B cell (primary cell): ENCODE data around the gene GBA3. TPM values are rescaled to one million over a fixed set of nuclear protein-coding genes. Genes with fewer than 3 reads are reported as not detected.

Source experiments
- ATAC-seq: fragments of 200-7000 bp; cut with Tn5 transposase; one replicate; pipeline ENCODE4 v1.10.0; 2021; ENCODE audit warnings: low read depth, mild to moderate bottlenecking, moderate number of reproducible peaks, moderate library complexity
- CTCF ChIA-PET: fragments of 350-600 bp; sonication (Branson Sonifier 250); formaldehyde crosslinking; loops from one replicate; lab custom pipeline; 2021; ENCODE audit warnings: antibody characterized with exemption, inconsistent platforms; lab: Charles Lee
- POLR2A ChIA-PET: fragments of 350-600 bp; sonication (Branson Sonifier 250); formaldehyde crosslinking; loops from one replicate; lab custom pipeline; 2021; ENCODE audit warnings: antibody characterized with exemption; lab: Charles Lee
- DNase-seq: peaks from one replicate; pipeline ENCODE4 v3.0.0; 2013
- H2AFZ ChIP-seq: 2 replicates; pipeline ENCODE4 v1.6.1; 2012; ENCODE audit warnings: mild to moderate bottlenecking, low read depth, low read length; ENCODE audit not compliant: insufficient read depth, poor library complexity, severe bottlenecking
- H3K27ac ChIP-seq, 2 donors: 1 replicate in 1 of 2; 2 replicates in 1 of 2; pipeline ENCODE4 v1.5.1; 2012 to 2013; ENCODE audit warnings: low read length in 2 of 2, mild to moderate bottlenecking in 2 of 2, moderate library complexity in 1 of 2
- H3K27me3 ChIP-seq, 4 experiments: fragments of 200-600 bp in 1 of 4; sonication (generic) in 1 of 4; replicated peaks in 1 of 4; 1 replicate in 2 of 4; 2 replicates in 2 of 4; pipeline versions ENCODE4 v1.6.1 to v1.7.0; 2013 to 2016; ENCODE audit warnings: low read length in 3 of 4, mild to moderate bottlenecking in 2 of 4, mixed read lengths in 1 of 4, moderate library complexity in 1 of 4; ENCODE audit not compliant: insufficient read depth in 4 of 4, control insufficient read depth in 3 of 4; ENCODE audit errors: control extremely low read depth in 1 of 4
- H3K36me3 ChIP-seq, 2 experiments: replicated peaks in 1 of 2; 1 replicate in 1 of 2; 2 replicates in 1 of 2; pipeline versions ENCODE4 v1.6.1 to v1.7.1; 2013; ENCODE audit warnings: low read length in 1 of 2; ENCODE audit not compliant: insufficient read depth in 2 of 2, control insufficient read depth in 1 of 2; ENCODE audit errors: control extremely low read depth in 1 of 2, extremely low read depth in 1 of 2
- H3K4me1 ChIP-seq, 2 donors: fragments of 200-600 bp in 1 of 2; sonication (generic) in 1 of 2; 1 replicate in 1 of 2; 2 replicates in 1 of 2; pipeline versions ENCODE4 v1.5.1 to v1.6.1; 2013 to 2017; ENCODE audit warnings: low read length in 2 of 2; ENCODE audit not compliant: control insufficient read depth in 2 of 2, insufficient read depth in 2 of 2
- H3K4me2 ChIP-seq: replicated peaks from 2 replicates; pipeline ENCODE3; 2012; ENCODE audit warnings: mild to moderate bottlenecking, low read depth, low read length; ENCODE audit not compliant: poor library complexity, severe bottlenecking
- H3K4me3 ChIP-seq, 5 experiments: fragments of 200-600 bp in 1 of 5; sonication (generic) in 1 of 5; 1 replicate in 3 of 5; 2 replicates in 2 of 5; pipeline versions ENCODE4 v1.5.1 to v1.7.0; 2011 to 2016; ENCODE audit warnings: low read length in 4 of 5, mild to moderate bottlenecking in 4 of 5, low read depth in 2 of 5, control low read depth in 1 of 5, moderate library complexity in 1 of 5; ENCODE audit not compliant: insufficient read depth in 1 of 5; ENCODE audit errors: control extremely low read depth in 1 of 5, extremely low read depth in 1 of 5
- H3K79me2 ChIP-seq: fragments of 200-600 bp; sonication (generic); one replicate; pipeline ENCODE4 v1.6.0; 2016; ENCODE audit warnings: low read length; ENCODE audit not compliant: control insufficient read depth, insufficient read depth
- H3K9ac ChIP-seq: fragments of 200-600 bp; sonication (generic); 2 replicates; pipeline ENCODE4 v1.6.1; 2017; ENCODE audit warnings: mild to moderate bottlenecking, low read length, moderate library complexity
- H3K9me3 ChIP-seq, 3 donors: one replicate each; pipeline versions ENCODE4 v1.6.1 to v1.7.1; 2013; ENCODE audit warnings: low read length in 2 of 3; ENCODE audit not compliant: control insufficient read depth in 2 of 3, insufficient read depth in 1 of 3; ENCODE audit errors: control extremely low read depth in 1 of 3
- H4K20me1 ChIP-seq: 2 replicates; pipeline ENCODE4 v1.6.0; 2012; ENCODE audit warnings: mild to moderate bottlenecking, low read length; ENCODE audit not compliant: insufficient read depth, control insufficient read depth, poor library complexity, severe bottlenecking
- H3K27ac Mint-ChIP-seq: one replicate; pipeline ENCODE4 v1.8.0; 2021; ENCODE audit warnings: mixed read lengths
- H3K27me3 Mint-ChIP-seq: one replicate; pipeline ENCODE4 v1.8.0; 2021; ENCODE audit warnings: mixed read lengths
- H3K4me1 Mint-ChIP-seq: one replicate; pipeline ENCODE4 v1.8.0; 2021; ENCODE audit warnings: mixed read lengths
- H3K4me3 Mint-ChIP-seq: one replicate; pipeline ENCODE4 v1.8.0; 2021; ENCODE audit warnings: mixed read lengths
- H3K9me3 Mint-ChIP-seq: one replicate; pipeline ENCODE4 v1.8.0; 2022; ENCODE audit warnings: mixed read lengths; ENCODE audit not compliant: insufficient read depth
- CTCF ChIP-seq: fragments of 200-600 bp; IDR thresholded peaks from one replicate; pipeline ENCODE4 v1.8.0; 2022; ENCODE audit warnings: antibody characterized with exemption, mild to moderate bottlenecking
- EZH2 ChIP-seq: IDR thresholded peaks from 2 replicates; pipeline ENCODE4 v1.6.1; 2012; ENCODE audit warnings: borderline replicate concordance, low read depth, mild to moderate bottlenecking, moderate library complexity, low read length; ENCODE audit not compliant: insufficient read depth, poor library complexity, severe bottlenecking
- WGBS: methylation state at CpG from one replicate; pipeline ENCODE4 v1.1.5; 2013; ENCODE audit warnings: missing lambda C conversion rate; ENCODE audit not compliant: insufficient coverage; 5-methylcytosine and 5-hydroxymethylcytosine counted together
- intact Hi-C: fragments of 100-400 bp; cut with micrococcal nuclease; formaldehyde crosslinking; loops from one replicate; pipeline ENCODE4 v1.10.0; 2022
- polyA plus RNA-seq: library from polyadenylated mRNA; depleted of rRNA; stranded (reverse); fragments of >200 nt; gene quantifications from 2 replicates; pipeline ENCODE4 v1.2.3, GENCODE V29; 2012
- total RNA-seq, 2 donors: library from RNA; stranded (reverse); fragments of 120-200 nt in 1 of 2; gene quantifications; 1 replicate in 1 of 2; 2 replicates in 1 of 2; pipeline versions ENCODE4 v1.2.3 to v1.2.4, GENCODE V29; 2013 to 2022

The GBA3 gene
- total and polyA plus RNA-seq, 2 donors (not counting 1 experiment from before 2014, with no cell fraction given) = not detected

DNA sequence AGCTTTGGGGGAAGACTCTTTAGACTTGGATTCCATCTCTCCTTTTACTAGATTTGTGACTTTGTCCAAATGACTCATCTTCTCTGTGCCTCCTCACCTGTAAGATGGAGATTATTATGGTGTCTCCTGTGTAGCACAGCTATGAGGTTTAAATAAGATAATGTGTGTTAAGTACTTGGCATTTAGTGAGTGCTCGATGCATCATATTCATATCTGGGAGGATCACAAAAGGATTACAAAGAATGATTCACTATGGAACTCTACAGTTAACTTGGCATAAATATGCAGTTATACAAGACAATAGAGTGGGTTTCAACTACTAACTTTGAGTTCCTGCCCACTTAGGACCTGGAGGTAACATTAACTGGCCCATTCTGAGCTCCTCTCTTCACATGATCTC lies 2.3 kb downstream of the GBA3 start:
- no peaks in the 10 kb centered on the region for H3K27me3 ChIP-seq
- H3K4me3 Mint-ChIP-seq = no peak overlapping the region
- H3K4me1 Mint-ChIP-seq = no peaks in the 10 kb centered on the region
- ChIA-PET POLR2A (no interaction called here), CTCF (no interaction called here)
- ATAC-seq (no peak), DNase-seq (no peak)
- H3K9ac ChIP-seq = no peak overlapping the region
- H3K4me1 ChIP-seq = no peaks in the 10 kb centered on the region
- H3K27ac ChIP-seq = no peak overlapping the region
- H3K36me3 ChIP-seq = no peaks in the 10 kb centered on the region
- no peak overlapping the region for H3K4me2 ChIP-seq
- H3K27ac Mint-ChIP-seq = no peak overlapping the region
- no peaks in the 10 kb centered on the region for H3K27me3 Mint-ChIP-seq
- H3K9me3 ChIP-seq = no peaks in the 10 kb centered on the region
- H3K9me3 Mint-ChIP-seq = peaks cover 2% of the 10 kb centered on the region
- intact Hi-C loops = loop anchor here (10.0 kb wide), 1 partner anchor 290 kb away; no protein-coding TSS in a partner anchor
- H3K79me2 ChIP-seq = no peaks in the 10 kb centered on the region
- no peak for TF ChIP-seq CTCF
- no peak for TF ChIP-seq EZH2
- H2AFZ ChIP-seq = no peak overlapping the region
- no CpG with 5 or more reads among the region's 1 CpG for WGBS
- H3K4me3 ChIP-seq = no peak overlapping the region
- no peaks in the 10 kb centered on the region for H4K20me1 ChIP-seq

GRCh38 chr4:22695917-22696316 lies 3.2 kb downstream of the GBA3 start:
- Mint-ChIP-seq H3K27ac (no peak overlapping the region), H3K27me3 (no peaks in the 10 kb centered on the region), H3K4me3 (no peak overlapping the region), H3K4me1 (no peaks in the 10 kb centered on the region), H3K9me3 (peaks cover 2% of the 10 kb centered on the region)
- intact Hi-C loops = loop anchor here (10.0 kb wide), 1 partner anchor 291 kb away; no protein-coding TSS in a partner anchor
- POLR2A ChIA-PET = no interaction called here
- no peaks in the 10 kb centered on the region for H3K4me1 ChIP-seq
- no peaks in the 10 kb centered on the region for H4K20me1 ChIP-seq
- no peak overlapping the region for H3K4me2 ChIP-seq
- no peak for ATAC-seq
- H3K4me3 ChIP-seq = no peak overlapping the region
- CTCF ChIA-PET = no interaction called here
- H2AFZ ChIP-seq = no peak overlapping the region
- H3K36me3 ChIP-seq = no peaks in the 10 kb centered on the region
- TF ChIP-seq EZH2 (no peak), CTCF (no peak)
- no peaks in the 10 kb centered on the region for H3K9me3 ChIP-seq
- H3K27me3 ChIP-seq = no peaks in the 10 kb centered on the region
- no peak for DNase-seq
- no peak overlapping the region for H3K9ac ChIP-seq
- no peak overlapping the region for H3K27ac ChIP-seq
- H3K79me2 ChIP-seq = no peaks in the 10 kb centered on the region
- 34% methylated on average over 3 of the region's 3 CpGs for WGBS
